Stimulated activated CD4-positive, alpha-beta T cell treated with anti-CD3 and anti-CD28 coated beads, Interleukin-2, amount 100 ng/mL, for 4 hours (primary cell): ENCODE measurements around the gene TLE4.

Experiments
- DNase-seq: peaks from one replicate; pipeline ENCODE4 v3.0.0-alpha.2; 2020; ENCODE audit warnings: low read depth

Gene TLE4

GRCh38 chr9:79691496-79691895 lies 119.7 kb downstream of the TLE4 start:
- DNase-seq: no peak

GRCh38 chr9:79692857-79693571 lies 121.2 kb downstream of the TLE4 start:
- no peak for DNase-seq

- DNase-seq: no peak
Observed at GRCh38 chr9:79693750-79694149, 122.0 kb downstream of the TLE4 start.

GRCh38 chr9:79694208-79694607 lies 122.4 kb downstream of the TLE4 start:
- no peak for DNase-seq

- no peak for DNase-seq
Observed at GRCh38 chr9:79694676-79695400, 123.1 kb downstream of the TLE4 start.

- no peak for DNase-seq
Observed at GRCh38 chr9:79695531-79696175, 123.9 kb downstream of the TLE4 start.

- no peak for DNase-seq
Observed at GRCh38 chr9:79698967-79699366, 127.2 kb downstream of the TLE4 start.

GRCh38 chr9:79699479-79699878 lies 127.7 kb downstream of the TLE4 start:
- DNase-seq: no peak

GRCh38 chr9:79700607-79701360 lies 129.0 kb downstream of the TLE4 start:
- DNase-seq: no peak

- no peak for DNase-seq
Observed at GRCh38 chr9:79701651-79702050, 129.9 kb downstream of the TLE4 start.

- no peak for DNase-seq
Observed at GRCh38 chr9:79705704-79706103, 133.9 kb downstream of the TLE4 start.

- DNase-seq: no peak
Observed at GRCh38 chr9:79706512-79706911, 134.7 kb downstream of the TLE4 start.

- DNase-seq: no peak
Observed at GRCh38 chr9:79707589-79707988, 135.8 kb downstream of the TLE4 start.

GRCh38 chr9:79708541-79708940 lies 136.8 kb downstream of the TLE4 start:
- no peak for DNase-seq

- DNase-seq: no peak
Observed at GRCh38 chr9:79709743-79710674, 138.2 kb downstream of the TLE4 start.

- DNase-seq: no peak
Observed at GRCh38 chr9:79711874-79712273, 140.1 kb downstream of the TLE4 start.

GRCh38 chr9:79719021-79719420 lies 147.3 kb downstream of the TLE4 start:
- DNase-seq: no peak

GRCh38 chr9:79719989-79720388 lies 148.2 kb downstream of the TLE4 start:
- DNase-seq: no peak

- DNase-seq: no peak
Observed at GRCh38 chr9:79731171-79731890, 159.6 kb downstream of the TLE4 start.

- DNase-seq: no peak
Observed at GRCh38 chr9:79735023-79735779, 163.4 kb downstream of the TLE4 start.
